Breast epithelium (tissue), 4 donors: ENCODE results near the gene CSN2. TPM values are rescaled to one million over a fixed set of nuclear protein-coding genes. Genes with fewer than 3 reads are reported as not detected.

ENCODE experiments used
- DNase-seq, 2 donors: peaks; one replicate each; pipeline ENCODE4 v3.0.0-alpha.2; 2019; ENCODE audit warnings: low spot score in 2 of 2
- H3K27ac ChIP-seq, 2 donors: fragments of 200-600 bp; sonication (generic) in 1 of 2; one replicate each; pipeline ENCODE4 v1.5.1; 2016 to 2019; ENCODE audit warnings: mild to moderate bottlenecking in 1 of 2
- H3K27me3 ChIP-seq, 2 donors: fragments of 200-600 bp; sonication (generic) in 1 of 2; one replicate each; pipeline versions ENCODE4 v1.5.1 to v1.6.0; 2017 to 2019; ENCODE audit warnings: control low read depth in 1 of 2, mild to moderate bottlenecking in 1 of 2
- H3K36me3 ChIP-seq: fragments of 200-600 bp; one replicate; pipeline ENCODE4 v1.5.1; 2019
- H3K4me1 ChIP-seq, 2 donors: fragments of 200-600 bp; sonication (generic); one replicate each; pipeline ENCODE4 v1.5.1; 2016 to 2019; ENCODE audit warnings: control low read depth in 1 of 2
- H3K4me3 ChIP-seq, 3 donors: fragments of 200-600 bp; sonication (generic); 1 replicate in 2 of 3; 2 replicates in 1 of 3; pipeline ENCODE4 v1.5.1; 2016 to 2019; ENCODE audit warnings: mild to moderate bottlenecking in 3 of 3, moderate library complexity in 2 of 3
- H3K9me3 ChIP-seq, 2 donors: fragments of 200-600 bp; sonication (generic) in 1 of 2; one replicate each; pipeline ENCODE4 v1.5.1; 2016 to 2019; ENCODE audit warnings: control low read depth in 1 of 2
- POLR2A ChIP-seq: fragments of 450-650 bp; IDR thresholded peaks from one replicate; pipeline ENCODE4 v1.6.1; 2016; ENCODE audit warnings: antibody characterized with exemption, mild to moderate bottlenecking, moderate library complexity
- POLR2AphosphoS5 ChIP-seq, 3 donors: sonication (generic); formaldehyde crosslinking; IDR thresholded peaks; one replicate each; pipeline ENCODE4 v1.6.1; 2017; ENCODE audit warnings: antibody characterized with exemption in 3 of 3
- intact Hi-C: fragments of 100-400 bp; cut with DNase I; formaldehyde crosslinking; loops from one replicate; pipeline ENCODE4 v1.15.1; 2023; ENCODE audit warnings: low total_unique reads
- total RNA-seq, 3 donors: library from RNA; depleted of rRNA; stranded (reverse); fragments of >200 nt; gene quantifications; one replicate each; pipeline ENCODE4 v1.1.0, GENCODE V29; 2016
- TF ChIP-seq, protein P1 (sequence below), 3 donors: fragments of 450-650 bp; IDR thresholded peaks; one replicate each; pipeline ENCODE4 v1.5.1; 2016 to 2017; ENCODE audit warnings: antibody characterized with exemption in 3 of 3, mild to moderate bottlenecking in 3 of 3, moderate library complexity in 3 of 3

CSN2 gene, protein sequence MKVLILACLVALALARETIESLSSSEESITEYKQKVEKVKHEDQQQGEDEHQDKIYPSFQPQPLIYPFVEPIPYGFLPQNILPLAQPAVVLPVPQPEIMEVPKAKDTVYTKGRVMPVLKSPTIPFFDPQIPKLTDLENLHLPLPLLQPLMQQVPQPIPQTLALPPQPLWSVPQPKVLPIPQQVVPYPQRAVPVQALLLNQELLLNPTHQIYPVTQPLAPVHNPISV
- total RNA-seq = not detected

DNA sequence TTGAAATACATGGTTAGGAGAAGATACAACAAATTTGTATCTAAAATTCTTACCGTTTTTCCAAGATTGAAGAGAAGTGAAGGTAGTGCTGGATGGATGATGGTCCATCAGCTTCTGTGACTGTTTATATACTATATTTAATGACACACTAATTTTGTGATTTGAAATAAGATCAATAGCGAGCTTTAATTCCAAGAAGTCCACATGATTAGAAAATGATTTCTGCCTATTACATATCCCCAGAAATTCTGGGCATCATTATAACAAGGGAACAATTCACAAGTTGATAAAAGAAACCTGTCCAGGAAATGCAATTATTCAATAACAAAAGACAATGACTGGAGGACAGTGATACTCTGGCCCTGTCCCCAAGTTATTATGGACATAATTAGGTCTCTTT is at the start of gene CSN2:
CSN2 (minus strand) TSS at position 101 of the 400 bp plus-strand sequence. CDS start 4,733 bp downstream, outside the sequence.
- no peaks in the 10 kb centered on the region for H3K27me3 ChIP-seq
- H3K27ac ChIP-seq = no peak within 1 kb of the TSS
- H3K4me3 ChIP-seq = no peak within 1 kb of the TSS
- H3K4me1 ChIP-seq = no peaks in the 10 kb centered on the region
- no peaks in the 10 kb centered on the region for H3K36me3 ChIP-seq
- intact Hi-C loops = no loop called here
- TF ChIP-seq POLR2AphosphoS5 (IDR thresholded peaks at IDR 0.05) (no peak), POLR2A (no peak)
- TF ChIP-seq, protein P1, sequence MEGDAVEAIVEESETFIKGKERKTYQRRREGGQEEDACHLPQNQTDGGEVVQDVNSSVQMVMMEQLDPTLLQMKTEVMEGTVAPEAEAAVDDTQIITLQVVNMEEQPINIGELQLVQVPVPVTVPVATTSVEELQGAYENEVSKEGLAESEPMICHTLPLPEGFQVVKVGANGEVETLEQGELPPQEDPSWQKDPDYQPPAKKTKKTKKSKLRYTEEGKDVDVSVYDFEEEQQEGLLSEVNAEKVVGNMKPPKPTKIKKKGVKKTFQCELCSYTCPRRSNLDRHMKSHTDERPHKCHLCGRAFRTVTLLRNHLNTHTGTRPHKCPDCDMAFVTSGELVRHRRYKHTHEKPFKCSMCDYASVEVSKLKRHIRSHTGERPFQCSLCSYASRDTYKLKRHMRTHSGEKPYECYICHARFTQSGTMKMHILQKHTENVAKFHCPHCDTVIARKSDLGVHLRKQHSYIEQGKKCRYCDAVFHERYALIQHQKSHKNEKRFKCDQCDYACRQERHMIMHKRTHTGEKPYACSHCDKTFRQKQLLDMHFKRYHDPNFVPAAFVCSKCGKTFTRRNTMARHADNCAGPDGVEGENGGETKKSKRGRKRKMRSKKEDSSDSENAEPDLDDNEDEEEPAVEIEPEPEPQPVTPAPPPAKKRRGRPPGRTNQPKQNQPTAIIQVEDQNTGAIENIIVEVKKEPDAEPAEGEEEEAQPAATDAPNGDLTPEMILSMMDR (IDR thresholded peaks at IDR 0.05) = no peak
- no peak for DNase-seq
- no peaks in the 10 kb centered on the region for H3K9me3 ChIP-seq

DNA sequence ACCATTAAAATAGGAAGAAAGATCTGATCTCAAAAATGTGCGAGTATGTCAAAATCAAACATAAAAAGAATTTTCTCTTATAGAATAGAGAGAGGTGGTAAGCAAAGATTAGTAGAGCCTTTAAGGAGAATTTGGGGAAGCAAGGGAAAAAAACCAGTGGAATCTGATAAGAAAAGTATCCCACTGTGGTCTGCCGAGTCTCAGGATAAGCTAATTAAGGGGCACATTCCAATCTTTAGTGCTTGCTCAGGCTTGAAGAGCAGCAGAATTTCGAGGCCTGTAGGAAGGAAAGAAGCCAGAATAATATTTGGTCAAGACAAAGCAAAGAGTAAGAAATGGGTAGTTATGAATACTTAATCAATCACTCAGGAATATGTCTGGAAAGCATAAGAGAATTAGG is 43.2 kb upstream of the CSN2 start:
- intact Hi-C loops = no loop called here
- no peaks in the 10 kb centered on the region for H3K36me3 ChIP-seq
- TF ChIP-seq POLR2A (no peak), POLR2AphosphoS5 (IDR thresholded peaks at IDR 0.05) (no peak)
- TF ChIP-seq, protein P1 (IDR thresholded peaks at IDR 0.05) = no peak

DNA sequence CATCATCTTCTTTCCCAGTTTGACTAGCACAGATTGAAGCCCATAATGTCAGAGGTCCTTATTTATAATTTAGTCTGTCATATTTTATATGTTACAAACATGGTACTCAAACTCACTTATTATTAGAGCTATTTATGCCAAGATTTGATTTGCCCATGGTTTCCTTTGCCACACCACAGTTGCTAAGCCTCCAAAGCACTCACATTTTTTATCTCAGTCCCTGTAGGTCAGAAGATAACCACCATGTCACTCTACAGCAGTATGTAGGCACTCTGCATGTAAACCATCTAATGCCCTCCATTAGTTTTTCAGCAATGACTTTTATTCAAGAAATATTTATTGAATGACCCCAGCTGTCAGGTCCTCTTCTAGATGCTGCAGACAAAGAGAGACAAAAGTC is 37.0 kb upstream of the CSN2 start:
- H3K36me3 ChIP-seq = no peaks in the 10 kb centered on the region
- no peaks in the 10 kb centered on the region for H3K27me3 ChIP-seq
- H3K27ac ChIP-seq = no peak overlapping the region
- H3K9me3 ChIP-seq = no peaks in the 10 kb centered on the region
- H3K4me1 ChIP-seq = no peaks in the 10 kb centered on the region
- TF ChIP-seq POLR2A (no peak), POLR2AphosphoS5 (IDR thresholded peaks at IDR 0.05) (no peak)
- TF ChIP-seq, protein P1 (IDR thresholded peaks at IDR 0.05) = no peak
- intact Hi-C loops = no loop called here
- H3K4me3 ChIP-seq = no peak overlapping the region
- no peak for DNase-seq

More for the DNA sequence above, 43.2 kb upstream of the CSN2 start:
- H3K4me1 ChIP-seq = no peaks in the 10 kb centered on the region
- H3K27me3 ChIP-seq = no peaks in the 10 kb centered on the region
- no peak for DNase-seq
- H3K9me3 ChIP-seq = peaks cover 0 to under 1% of the 10 kb centered on the region in 2 donors
- H3K4me3 ChIP-seq = no peak overlapping the region
- H3K27ac ChIP-seq = no peak overlapping the region

DNA sequence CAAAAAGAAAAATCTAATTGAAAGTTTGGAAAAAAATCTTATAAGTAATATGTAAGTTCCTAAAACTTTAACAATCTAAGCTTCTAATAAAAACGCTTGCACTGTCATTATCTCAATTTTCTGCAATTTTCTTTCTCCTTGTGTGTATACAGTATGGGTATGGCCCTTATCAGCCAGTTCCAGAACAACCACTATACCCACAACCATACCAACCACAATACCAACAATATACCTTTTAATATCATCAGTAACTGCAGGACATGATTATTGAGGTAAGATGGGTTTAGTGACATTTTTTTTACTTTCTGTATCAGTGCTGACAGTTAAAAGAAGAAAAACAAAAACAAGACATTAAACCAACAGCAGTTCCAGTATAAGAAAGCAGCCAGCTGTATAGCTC is 35.2 kb upstream of the CSN2 start:
- H3K27ac ChIP-seq = no peak overlapping the region
- intact Hi-C loops = no loop called here
- no peak overlapping the region for H3K4me3 ChIP-seq
- H3K9me3 ChIP-seq = no peaks in the 10 kb centered on the region
- no peaks in the 10 kb centered on the region for H3K27me3 ChIP-seq
- no peak for DNase-seq
- TF ChIP-seq POLR2A = no peak
- TF ChIP-seq POLR2AphosphoS5 (IDR thresholded peaks at IDR 0.05) = no peak
- TF ChIP-seq, protein P1 (IDR thresholded peaks at IDR 0.05) = no peak
- no peaks in the 10 kb centered on the region for H3K36me3 ChIP-seq
- H3K4me1 ChIP-seq = no peaks in the 10 kb centered on the region

DNA sequence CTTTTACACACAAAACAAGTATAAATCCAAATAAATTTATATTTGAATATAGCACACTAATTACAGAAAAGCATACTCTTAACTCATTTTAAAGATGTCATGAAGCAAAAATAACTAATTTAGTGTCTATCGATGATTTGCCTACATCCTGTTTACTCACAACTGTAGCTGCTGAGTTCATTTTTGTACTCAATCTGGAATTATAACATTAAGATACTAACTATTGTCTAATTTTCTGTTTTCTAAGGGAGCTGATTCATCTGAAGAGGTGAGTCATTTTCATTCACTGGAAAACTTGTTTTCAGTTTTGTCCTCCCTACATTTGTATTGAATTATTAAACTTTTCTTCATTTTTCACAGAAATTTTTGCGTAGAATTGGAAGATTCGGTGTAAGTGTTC is 33.9 kb upstream of the CSN2 start:
- Histone ChIP-seq H3K27ac (no peak overlapping the region), H3K4me1 (no peaks in the 10 kb centered on the region), H3K36me3 (no peaks in the 10 kb centered on the region), H3K27me3 (no peaks in the 10 kb centered on the region), H3K4me3 (no peak overlapping the region), H3K9me3 (no peaks in the 10 kb centered on the region)
- DNase-seq = no peak
- no peak for TF ChIP-seq POLR2AphosphoS5 (IDR thresholded peaks at IDR 0.05)
- TF ChIP-seq, protein P1 (IDR thresholded peaks at IDR 0.05) = no peak
- no peak for TF ChIP-seq POLR2A
- intact Hi-C loops = no loop called here
